PC-3 (cell line): ENCODE results near the gene TCEANC.

Experiments used
- CTCF ChIP-seq: fragments of 300-600 bp; sonication (generic); conservative IDR thresholded peaks from 2 replicates; pipeline ENCODE4 v1.5.1; 2017; ENCODE audit warnings: antibody characterized with exemption, low read depth, mild to moderate bottlenecking, low read length
- EZH2 ChIP-seq: fragments of 300-600 bp; sonication (generic); IDR thresholded peaks from one replicate; pipeline ENCODE4 v1.6.1; 2017; ENCODE audit warnings: antibody characterized with exemption, mild to moderate bottlenecking, low read length; ENCODE audit not compliant: unreplicated experiment
- EZH2phosphoT487 ChIP-seq: fragments of 300-600 bp; sonication (generic); IDR thresholded peaks from 2 replicates; pipeline ENCODE4 v1.6.1; 2018; ENCODE audit warnings: mild to moderate bottlenecking, antibody characterized with exemption, low read length, borderline replicate concordance

- TF ChIP-seq CTCF (no peak), EZH2 (no peak), EZH2phosphoT487 (no peak)
These were observed 23.9 kb downstream of the TCEANC start for GRCh38 chrX:13676885-13677284.
